T47D (cell line): ENCODE measurements around the gene FGFBP1.

Source experiments
- DNase-seq, 2 experiments: peaks; one replicate each; pipeline versions ENCODE4 v3.0.0 to v3.0.0-alpha.2; 2011 to 2012; ENCODE audit warnings: low read depth in 1 of 2, low spot score in 1 of 2
- JUND ChIP-seq: IDR thresholded peaks from 2 replicates; pipeline ENCODE4 v1.6.1; 2012; ENCODE audit warnings: low read depth
- in situ Hi-C: cut with HindIII; loops from 2 replicates; pipeline ENCODE4 v1.10.0; 2016; ENCODE audit warnings: low sequenced_read_pairs, low pct_unique_long_range_greater_than_20kb

The FGFBP1 gene

DNA sequence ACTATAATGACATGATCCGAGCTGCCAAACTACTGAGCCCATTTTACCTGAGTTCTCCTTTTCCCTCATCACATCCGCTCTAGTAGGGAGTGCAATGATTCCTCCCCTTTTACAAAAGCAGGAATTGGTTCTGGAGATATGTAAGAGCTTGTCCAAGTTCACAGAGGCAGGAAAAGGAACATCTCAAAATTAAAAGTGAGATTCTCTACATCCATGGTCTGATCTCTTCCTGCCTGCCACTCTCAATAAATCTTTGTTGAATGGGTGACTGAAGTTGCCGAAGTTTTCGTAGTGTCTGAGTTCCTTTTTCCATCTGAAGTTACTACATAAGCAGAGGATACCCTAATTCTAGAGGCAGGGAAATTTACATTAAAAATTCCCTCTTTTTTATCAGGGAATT lies at the start of gene FGFBP1:
Gene FGFBP1, minus strand, starts transcription at position 101 of the 400 bp plus-strand sequence. CDS start 2,108 bp downstream, outside the sequence.
- no peak for TF ChIP-seq JUND
- in situ Hi-C loops: no loop called here
- DNase-seq: no peak

DNA sequence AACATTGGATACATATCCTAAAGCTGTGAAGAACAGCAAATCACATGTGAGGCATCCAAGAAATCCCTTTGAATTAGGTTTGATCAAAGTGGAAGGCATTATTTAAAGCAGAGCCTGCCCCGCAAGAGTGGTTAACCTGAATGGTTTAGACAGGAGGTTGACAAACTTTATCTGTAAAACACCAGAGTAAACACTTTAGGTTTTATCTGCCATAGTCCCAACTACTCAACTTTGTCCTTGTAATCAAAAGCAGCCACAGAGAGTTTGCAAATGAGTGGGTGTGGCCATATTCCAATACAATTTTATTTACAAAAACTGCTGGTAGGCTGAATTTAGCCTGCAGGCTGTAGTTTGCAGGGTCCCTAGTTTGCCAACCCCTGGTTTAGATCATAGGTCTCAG lies 49.7 kb upstream of the FGFBP1 start:
- TF ChIP-seq JUND: no peak
- DNase-seq: no peak
- in situ Hi-C loops: no loop called here

DNA sequence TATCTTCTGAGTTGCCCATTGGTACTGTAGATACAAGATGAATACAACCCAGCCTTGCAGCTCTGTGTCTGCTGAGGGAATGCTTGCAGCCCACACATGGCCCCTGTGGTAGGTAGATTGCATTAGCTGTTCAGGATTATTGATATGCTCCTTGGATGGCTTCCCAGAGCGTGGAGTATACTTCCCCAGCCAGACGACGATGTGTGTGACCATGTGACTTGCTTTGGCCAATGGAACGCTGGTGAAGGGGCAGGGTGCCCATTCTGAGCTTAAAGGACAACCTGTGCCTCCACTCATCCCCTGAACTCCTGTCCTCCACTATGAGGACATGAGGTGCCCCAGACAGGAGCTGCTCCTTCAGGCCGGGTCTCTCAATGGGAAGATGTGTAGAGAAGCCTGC lies 48.4 kb upstream of the FGFBP1 start:
- in situ Hi-C loops: no loop called here
- TF ChIP-seq JUND: no peak
- no peak for DNase-seq

DNA sequence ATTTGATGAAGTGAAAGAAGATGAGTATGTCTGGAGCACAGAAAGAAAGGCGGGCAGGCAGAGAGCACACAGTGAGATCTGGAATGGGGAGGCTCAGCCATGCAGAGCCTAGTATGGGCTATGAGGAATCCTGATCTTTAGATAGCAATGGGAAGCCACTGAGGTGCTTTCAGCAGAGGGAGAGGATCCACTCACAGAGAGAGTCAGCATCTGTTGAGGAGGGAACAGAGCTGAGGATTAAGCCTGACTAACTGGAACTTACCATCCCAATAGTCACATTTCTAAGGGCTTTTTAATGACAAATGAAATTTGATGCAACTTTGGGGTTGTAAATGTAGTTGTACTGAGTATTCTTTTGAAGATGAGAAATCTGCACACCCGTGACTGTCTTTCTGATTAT lies 45.1 kb upstream of the FGFBP1 start:
- in situ Hi-C loops: no loop called here
- TF ChIP-seq JUND: no peak

DNA sequence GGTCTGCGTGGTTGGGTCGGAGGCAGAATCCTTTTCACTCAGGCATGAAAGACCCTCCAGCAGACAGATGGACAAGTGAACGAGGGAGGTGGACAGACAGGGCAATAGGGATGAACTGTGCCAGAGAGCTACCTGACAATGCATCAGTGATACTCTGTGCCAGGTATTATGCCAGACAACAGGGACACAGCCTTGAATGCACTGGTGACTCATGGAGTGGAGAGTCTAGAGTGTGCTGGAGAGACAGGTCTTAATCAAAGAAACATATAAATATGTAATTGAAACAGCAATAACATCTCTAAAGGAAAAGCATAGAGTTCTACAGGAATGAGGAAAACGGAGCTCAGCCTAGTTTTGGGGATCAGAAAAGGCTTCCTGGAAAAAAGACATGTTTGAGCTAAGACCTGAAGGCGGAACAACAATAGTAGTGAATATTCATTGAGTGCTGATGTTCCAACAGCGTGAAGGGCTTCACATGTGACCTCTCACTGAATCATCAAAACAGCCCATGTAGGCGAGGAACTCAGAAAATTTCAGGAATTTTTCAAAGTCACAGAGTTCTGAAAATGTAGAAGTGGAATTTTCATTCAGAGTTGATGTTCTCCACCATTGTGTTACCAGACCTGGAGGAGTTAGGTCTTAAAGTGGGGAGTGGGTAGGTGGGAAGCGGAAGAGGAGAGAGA lies 44.4 kb upstream of the FGFBP1 start:
- DNase-seq: no peak
- in situ Hi-C loops: no loop called here
- TF ChIP-seq JUND: no peak

More for the DNA sequence above, 45.1 kb upstream of the FGFBP1 start:
- no peak for DNase-seq

DNA sequence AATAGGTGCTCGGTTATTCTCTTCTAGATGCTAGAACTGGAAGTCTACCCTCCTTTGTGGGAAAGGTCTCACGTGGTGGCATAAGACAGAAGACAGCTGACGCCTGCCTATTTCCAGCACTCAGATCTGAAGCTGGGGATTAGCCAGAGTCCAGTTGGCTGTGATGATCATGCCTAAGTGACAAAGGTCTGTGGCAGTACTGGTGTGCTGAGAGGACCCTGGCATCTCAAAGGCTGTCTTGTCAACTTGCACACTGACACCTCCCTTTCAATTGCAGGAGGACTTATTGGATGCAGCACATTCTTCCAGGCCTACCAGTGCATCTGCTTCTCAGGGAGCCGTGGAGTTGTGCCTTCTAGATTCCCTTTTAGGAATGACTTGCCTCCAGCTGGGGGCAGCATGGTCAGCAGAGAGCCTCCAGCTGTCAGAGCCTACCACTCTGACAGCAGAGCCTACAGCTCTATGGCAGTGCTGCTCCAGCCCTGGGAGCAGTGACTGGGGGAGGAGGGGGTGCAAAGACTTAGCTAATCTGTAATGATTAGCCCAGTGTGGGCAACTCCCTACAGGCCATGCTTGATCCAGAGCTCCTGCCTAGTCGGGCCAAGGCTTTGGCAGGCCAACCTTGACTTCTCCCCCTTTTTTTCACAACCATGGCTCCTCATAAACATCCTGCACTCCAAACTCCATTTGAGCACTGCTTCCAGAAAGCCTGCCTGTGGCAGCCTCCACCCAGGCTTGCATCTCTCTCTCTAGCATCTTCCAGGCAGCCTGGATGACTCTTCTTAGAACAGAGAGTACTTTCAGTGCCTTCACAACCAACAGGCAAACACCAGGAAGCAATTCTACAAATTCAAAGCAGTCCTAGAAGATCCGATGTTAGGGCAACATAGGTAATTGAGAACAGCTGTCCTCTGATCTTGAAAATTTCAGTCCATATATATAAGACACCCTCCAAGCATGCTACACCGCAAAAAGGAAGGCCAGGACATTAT lies 38.2 kb upstream of the FGFBP1 start:
- in situ Hi-C loops: no loop called here
- no peak for TF ChIP-seq JUND
- no peak for DNase-seq

DNA sequence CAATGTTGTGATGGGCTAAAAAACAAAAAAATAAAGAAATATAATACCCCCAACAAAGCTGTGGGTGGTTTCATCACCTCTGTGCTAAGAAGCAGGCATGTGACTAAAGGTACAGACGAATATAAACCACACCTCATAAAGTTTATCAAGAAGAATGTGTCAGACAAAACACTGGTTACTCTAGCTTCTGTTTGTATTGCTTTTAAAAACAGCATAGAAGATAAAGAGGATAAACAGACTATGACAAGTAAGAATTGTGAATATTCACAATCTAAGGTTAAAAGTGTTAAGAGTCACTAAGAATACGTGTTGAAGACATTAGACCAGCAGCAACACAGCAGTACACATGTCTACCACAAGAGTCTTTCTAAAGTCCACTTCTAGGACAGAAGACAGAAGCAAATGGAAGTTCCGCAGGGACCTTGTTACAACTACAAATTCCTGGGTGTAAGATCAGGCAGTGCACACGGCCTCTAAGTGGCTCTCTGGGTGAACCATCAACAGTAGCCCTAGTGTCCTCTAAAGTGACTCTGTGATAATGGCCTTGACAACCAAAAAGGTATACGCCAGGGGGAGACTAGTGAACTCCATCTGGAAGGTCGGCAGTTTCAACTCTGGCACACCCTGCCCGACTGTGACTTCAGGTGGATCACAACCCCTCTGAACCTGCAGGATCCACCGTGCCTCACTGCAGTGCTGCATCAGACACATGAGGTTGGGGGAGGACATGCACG lies 32.7 kb upstream of the FGFBP1 start:
- in situ Hi-C loops: no loop called here
- DNase-seq: no peak

DNA sequence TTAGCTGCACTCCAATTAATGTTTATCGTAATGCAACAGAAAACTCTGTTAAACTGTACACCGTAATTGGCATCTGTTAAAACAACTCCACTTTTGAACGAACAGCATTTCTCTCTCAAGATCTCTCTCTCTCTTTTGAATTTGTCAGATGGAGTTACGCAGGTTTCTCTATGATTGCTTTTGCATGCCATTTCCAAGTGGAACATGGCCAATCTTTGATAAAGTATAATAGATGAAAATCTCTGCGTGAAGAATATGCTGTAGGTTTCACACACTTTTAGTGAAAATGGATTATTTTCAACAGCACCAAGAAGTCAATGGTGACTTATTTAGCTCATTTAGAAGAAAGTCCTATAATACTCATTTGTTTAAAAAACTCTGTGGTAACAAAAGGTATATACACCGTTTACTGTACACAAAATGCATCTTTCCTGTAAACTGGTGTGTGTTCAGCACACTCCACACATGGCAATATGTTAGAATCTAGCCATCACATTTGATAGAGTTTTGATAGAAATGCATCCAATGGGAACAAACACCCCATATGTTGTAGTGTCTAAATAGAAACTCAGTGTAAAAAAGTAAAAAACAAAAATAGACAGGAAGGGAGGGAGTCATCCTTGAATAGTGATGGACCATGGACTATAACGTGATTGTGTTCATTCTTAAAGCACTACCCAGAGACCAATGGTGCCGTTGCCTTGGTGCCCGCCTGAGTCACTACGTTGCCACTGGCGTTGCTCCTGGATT lies 30.2 kb upstream of the FGFBP1 start:
- DNase-seq: no peak
- TF ChIP-seq JUND: no peak
- in situ Hi-C loops: no loop called here

More for the DNA sequence above, 32.7 kb upstream of the FGFBP1 start:
- TF ChIP-seq JUND: no peak

DNA sequence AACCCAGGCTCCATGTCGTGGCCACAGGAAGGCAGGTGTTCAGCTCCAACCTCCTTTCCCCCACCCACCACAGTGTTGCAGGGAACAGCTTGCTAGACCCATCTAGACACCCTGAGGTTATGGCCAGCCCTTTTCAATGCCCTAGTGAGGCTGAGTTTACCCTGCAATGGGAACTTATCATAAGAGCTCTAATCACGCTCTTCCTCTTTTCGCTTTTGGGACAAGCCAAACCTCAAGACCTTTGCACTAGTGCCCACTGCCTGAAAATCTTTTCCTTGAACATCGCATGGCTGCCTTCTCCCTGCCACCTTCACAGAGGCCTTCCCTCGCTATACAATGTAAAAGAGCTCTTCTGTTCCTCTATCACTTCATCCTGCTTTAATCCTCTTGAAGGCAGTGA lies 26.8 kb upstream of the FGFBP1 start:
- DNase-seq: no peak
- TF ChIP-seq JUND: no peak
- in situ Hi-C loops: no loop called here

DNA sequence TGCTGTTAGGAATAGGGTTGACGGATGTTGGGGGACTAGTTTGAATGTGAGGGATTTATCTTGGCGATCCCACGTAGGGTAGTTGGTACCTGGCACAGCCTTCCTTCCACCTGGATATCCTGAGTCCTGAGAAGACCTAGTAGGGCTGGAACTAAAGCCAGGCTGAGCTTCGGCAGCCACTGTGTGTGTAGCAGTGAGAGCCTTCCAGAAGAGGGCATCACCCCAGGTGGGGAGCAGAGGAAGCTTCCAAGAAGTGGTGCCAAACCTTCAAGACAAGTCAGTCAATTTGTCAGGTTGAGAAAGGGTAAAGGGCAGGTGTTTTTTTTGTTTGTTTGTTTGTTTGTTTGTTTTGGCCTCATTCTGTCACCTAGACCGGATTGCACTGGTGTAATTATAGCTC lies 25.6 kb upstream of the FGFBP1 start:
- TF ChIP-seq JUND: no peak
- peak in 1 of 2 experiments; percentile 64 for DNase-seq
- in situ Hi-C loops: no loop called here

DNA sequence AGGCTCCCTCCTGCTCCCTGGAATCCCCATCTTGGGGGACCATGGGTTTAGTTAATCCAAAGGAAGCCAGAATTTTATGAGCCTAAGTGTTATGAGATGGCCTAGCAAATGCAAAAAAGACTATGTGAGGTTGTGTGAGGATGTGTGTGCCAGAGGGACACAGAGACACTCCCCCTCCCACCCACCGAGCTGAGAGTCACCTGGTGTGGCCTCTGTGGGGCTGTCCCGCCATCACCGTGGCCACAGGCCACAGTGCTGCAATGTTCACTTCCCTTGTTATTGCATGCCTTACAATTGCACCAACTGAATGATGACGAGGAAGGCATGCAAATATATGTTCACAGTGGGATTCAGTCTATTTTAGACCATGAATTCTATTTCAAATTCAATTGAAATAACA lies 25.0 kb upstream of the FGFBP1 start:
- DNase-seq: no peak
- in situ Hi-C loops: no loop called here
- no peak for TF ChIP-seq JUND

DNA sequence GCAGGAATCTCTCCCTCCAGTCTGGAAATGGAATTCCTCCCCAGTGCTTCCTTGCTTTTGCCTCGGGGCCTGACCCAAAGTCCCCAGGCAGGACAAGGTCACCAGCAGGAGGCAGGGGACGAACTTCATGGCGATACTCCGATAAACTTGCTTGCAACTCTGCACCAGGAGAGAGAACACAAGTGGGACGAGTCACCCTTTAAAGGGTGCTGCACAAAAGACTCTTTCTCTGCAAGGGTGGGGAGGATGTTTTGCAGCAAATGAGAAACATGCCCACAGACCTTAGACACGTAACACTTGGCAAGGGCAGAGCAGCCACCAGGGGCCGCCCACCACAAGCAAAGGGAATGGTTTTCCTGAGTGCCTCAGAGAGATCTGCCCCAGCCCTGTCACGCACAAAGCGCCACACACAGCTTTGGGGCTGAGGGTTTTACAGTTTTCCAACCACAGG lies 24.5 kb upstream of the FGFBP1 start, which contains the start of gene FGFBP2:
Gene FGFBP2, minus strand, starts transcription at position 175 of the 451 bp plus-strand sequence. Its CDS starts 46 bp downstream, at position 129.
- no peak for TF ChIP-seq JUND
- in situ Hi-C loops: no loop called here
- peak in 1 of 2 experiments; percentile 56 for DNase-seq
